GM23338 (cell line): Measurements from ENCODE around the gene FAM120A. TPM values are rescaled to one million over a fixed set of nuclear protein-coding genes. Genes with fewer than 3 reads are reported as not detected.

Experiments used
- ATAC-seq: fragments of 200-7000 bp; cut with Tn5 transposase; 3 replicates; pipeline ENCODE4 v1.9.1; 2020
- DNase-seq: peaks from one replicate; pipeline ENCODE4 v3.0.0-alpha.2; 2015; ENCODE audit warnings: low spot score
- H2AFZ ChIP-seq: fragments of 200-600 bp; sonication (generic); 2 replicates; pipeline ENCODE4 v1.8.0; 2016; ENCODE audit warnings: antibody characterized with exemption, mild to moderate bottlenecking, moderate library complexity
- H3F3A ChIP-seq: fragments of 200-600 bp; sonication (generic); replicated peaks from 2 replicates; pipeline ENCODE4 v1.8.0; 2017; ENCODE audit warnings: antibody characterized with exemption, mixed run types, low read depth
- H3K27ac ChIP-seq: fragments of 200-600 bp; sonication (generic); 2 replicates; pipeline ENCODE4 v1.6.1; 2016; ENCODE audit warnings: low read depth
- H3K27me3 ChIP-seq: fragments of 200-600 bp; sonication (generic); 2 replicates; pipeline ENCODE4 v1.8.0; 2016; ENCODE audit warnings: mild to moderate bottlenecking, mixed run types, moderate library complexity; ENCODE audit not compliant: insufficient read depth
- H3K36me3 ChIP-seq: fragments of 200-600 bp; sonication (generic); 2 replicates; pipeline ENCODE4 v1.8.0; 2016; ENCODE audit warnings: mild to moderate bottlenecking; ENCODE audit not compliant: insufficient read depth
- H3K4me1 ChIP-seq: fragments of 200-600 bp; sonication (generic); 2 replicates; pipeline ENCODE4 v1.8.0; 2016; ENCODE audit warnings: mild to moderate bottlenecking, moderate library complexity; ENCODE audit not compliant: insufficient read depth
- H3K4me2 ChIP-seq: fragments of 200-600 bp; sonication (generic); 2 replicates; pipeline ENCODE4 v1.7.1; 2017; ENCODE audit warnings: mixed run types
- H3K4me3 ChIP-seq: fragments of 200-600 bp; sonication (generic); 2 replicates; pipeline ENCODE4 v1.6.1; 2016; ENCODE audit warnings: mixed run types
- H3K79me2 ChIP-seq: fragments of 200-600 bp; sonication (generic); replicated peaks from 2 replicates; pipeline ENCODE4 v1.8.0; 2017; ENCODE audit warnings: mild to moderate bottlenecking; ENCODE audit not compliant: insufficient read depth
- H3K9me2 ChIP-seq: fragments of 200-600 bp; sonication (generic); 2 replicates; pipeline ENCODE4 v1.8.0; 2017; ENCODE audit not compliant: insufficient read depth
- H4K20me1 ChIP-seq: fragments of 200-600 bp; sonication (generic); replicated peaks from 2 replicates; pipeline ENCODE4 v1.8.0; 2017; ENCODE audit warnings: mild to moderate bottlenecking; ENCODE audit not compliant: insufficient read depth
- H3K27ac Mint-ChIP-seq: 2 replicates; pipeline ENCODE4 v1.8.0; 2020; ENCODE audit warnings: inconsistent platforms, mild to moderate bottlenecking, moderate library complexity, mixed read lengths
- H3K27me3 Mint-ChIP-seq: 3 replicates; pipeline ENCODE4 v1.8.0; 2022; ENCODE audit warnings: low read depth, mild to moderate bottlenecking, moderate library complexity, mixed read lengths, inconsistent platforms; ENCODE audit not compliant: insufficient read depth, poor library complexity
- H3K36me3 Mint-ChIP-seq: 3 replicates; pipeline ENCODE4 v1.8.0; 2021; ENCODE audit warnings: low read depth, mild to moderate bottlenecking, inconsistent platforms, moderate library complexity, mixed read lengths
- H3K4me1 Mint-ChIP-seq: 3 replicates; pipeline ENCODE4 v1.8.0; 2020; ENCODE audit warnings: mild to moderate bottlenecking, inconsistent platforms, mixed read lengths
- H3K4me3 Mint-ChIP-seq: 3 replicates; pipeline ENCODE4 v1.8.0; 2021; ENCODE audit warnings: moderate library complexity, mild to moderate bottlenecking, inconsistent platforms, mixed read lengths
- H3K9me3 Mint-ChIP-seq: 3 replicates; pipeline ENCODE4 v1.8.0; 2020; ENCODE audit warnings: moderate library complexity, mild to moderate bottlenecking, inconsistent platforms, mixed read lengths
- CREB1 ChIP-seq: fragments of 250-450 bp; sonication (Bioruptor Pico); IDR thresholded peaks from 2 replicates; pipeline ENCODE4 v1.5.0; 2020; ENCODE audit warnings: low read depth, mild to moderate bottlenecking, moderate library complexity
- EZH2phosphoT487 ChIP-seq: fragments of 200-600 bp; sonication (generic); IDR thresholded peaks from one replicate; pipeline ENCODE4 v1.8.1; 2018; ENCODE audit warnings: antibody characterized with exemption; ENCODE audit not compliant: unreplicated experiment
- REST ChIP-seq: IDR thresholded peaks from one replicate; pipeline ENCODE4 v1.6.1; 2018; ENCODE audit warnings: antibody characterized with exemption; ENCODE audit not compliant: unreplicated experiment
- ZNF462 ChIP-seq: fragments of 250-450 bp; sonication (Bioruptor Pico); IDR thresholded peaks from 2 replicates; pipeline ENCODE4 v1.5.0; 2020; ENCODE audit warnings: mild to moderate bottlenecking, moderate library complexity
- polyA plus RNA-seq: library from polyadenylated mRNA; unstranded; fragments of >200 nt; fragmentation: Nextera tagmentation; extraction: Ambion mirVana; gene quantifications from 2 replicates; pipeline ENCODE4 v1.2.1, GENCODE V29; 2016
- total RNA-seq: library from RNA; depleted of rRNA; stranded (reverse); fragments of >200 nt; shearing (Covaris generic); gene quantifications from 2 replicates; pipeline ENCODE4 v1.2.3, GENCODE V29; 2014

Gene FAM120A
- total and polyA plus RNA-seq, 2 experiments from 2014 or later: 28.2 to 52.5 TPM

GRCh38 chr9:93505541-93506132 lies 54.2 kb downstream of the FAM120A start:
- Mint-ChIP-seq H3K4me3 (no peak overlapping the region), H3K9me3 (no peaks in the 10 kb centered on the region), H3K36me3 (peaks cover 18% of the 10 kb centered on the region), H3K4me1 (peaks cover 19% of the 10 kb centered on the region), H3K27me3 (peaks cover 2% of the 10 kb centered on the region), H3K27ac (no peak overlapping the region; the same call in 1 of the 2 replicates)
- DNase-seq (no peak), ATAC-seq (no peak)
- H3K27ac ChIP-seq: no peak overlapping the region
- peaks cover 15% of the 10 kb centered on the region; the same call in 1 of the 2 replicates for H3K4me1 ChIP-seq
- H2AFZ ChIP-seq: no peak overlapping the region
- H3K4me3 ChIP-seq: no peak overlapping the region
- H3K79me2 ChIP-seq: peaks cover 75% of the 10 kb centered on the region
- H3K4me2 ChIP-seq: no peak overlapping the region
- no peak for TF ChIP-seq REST
- TF ChIP-seq CREB1 (CRISPR knock-in tag): no peak
- no peak for TF ChIP-seq ZNF462
- no peak for TF ChIP-seq EZH2phosphoT487
- no peaks in the 10 kb centered on the region for H3K9me2 ChIP-seq
- peaks cover 33% of the 10 kb centered on the region; the same call in 1 of the 2 replicates for H4K20me1 ChIP-seq
- H3K36me3 ChIP-seq: peaks cover 4% of the 10 kb centered on the region; the same call in 1 of the 2 replicates
- H3K27me3 ChIP-seq: no peaks in the 10 kb centered on the region
- H3F3A ChIP-seq: no peaks in the 10 kb centered on the region
